ENCODE results near the gene CACNA1C.
"Not testable (repeated sequence)": the region's sequence is repeated elsewhere in the genome, so short reads cannot be mapped to it uniquely, and the experiment has no call there.

CACNA1C gene

DNA sequence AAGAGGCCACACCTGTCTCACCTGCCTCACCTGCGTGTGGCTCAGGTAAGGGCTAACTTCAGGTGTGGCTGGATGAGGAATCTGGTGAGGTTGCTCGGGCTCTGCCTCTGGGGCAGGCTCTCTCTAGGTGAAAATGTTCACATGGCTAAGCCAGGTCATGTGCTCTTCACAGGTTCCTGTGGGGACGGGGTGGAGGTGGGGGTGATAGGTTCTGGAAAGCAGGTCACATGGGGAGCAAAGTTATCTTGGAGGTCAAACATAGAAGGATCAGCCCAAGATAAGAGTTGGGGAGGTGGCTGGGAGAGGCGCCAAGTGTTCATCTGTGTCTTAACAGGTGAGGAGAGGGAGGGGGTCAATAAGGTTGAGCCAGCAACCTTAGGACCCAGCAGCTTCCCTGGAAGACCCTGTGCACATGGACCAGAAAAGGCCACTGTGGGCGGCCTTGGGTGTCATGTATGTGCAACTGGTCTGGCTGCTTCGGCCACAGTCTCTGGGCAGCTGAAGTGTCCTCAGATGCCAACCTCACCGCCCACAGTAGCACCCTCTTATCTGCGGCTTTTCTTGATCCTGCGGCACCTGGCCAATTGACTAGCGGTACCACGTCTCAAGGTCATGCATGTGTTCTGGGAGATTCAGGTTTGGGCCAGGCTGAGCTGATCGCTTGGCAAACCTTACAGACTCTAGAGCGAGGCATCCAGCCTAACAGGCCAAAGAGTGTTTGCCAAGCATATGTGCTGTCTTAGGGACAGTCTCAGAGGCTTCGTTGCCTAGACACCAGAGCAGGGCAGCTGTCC lies 60.5 kb downstream of the CACNA1C start:
- no peak for DNase-seq

- no peak for DNase-seq
These were observed 61.3 kb downstream of the CACNA1C start for GRCh38 chr12:2114071-2114470.

GRCh38 chr12:2115101-2115845 lies 62.5 kb downstream of the CACNA1C start:
- no peak for DNase-seq

DNA sequence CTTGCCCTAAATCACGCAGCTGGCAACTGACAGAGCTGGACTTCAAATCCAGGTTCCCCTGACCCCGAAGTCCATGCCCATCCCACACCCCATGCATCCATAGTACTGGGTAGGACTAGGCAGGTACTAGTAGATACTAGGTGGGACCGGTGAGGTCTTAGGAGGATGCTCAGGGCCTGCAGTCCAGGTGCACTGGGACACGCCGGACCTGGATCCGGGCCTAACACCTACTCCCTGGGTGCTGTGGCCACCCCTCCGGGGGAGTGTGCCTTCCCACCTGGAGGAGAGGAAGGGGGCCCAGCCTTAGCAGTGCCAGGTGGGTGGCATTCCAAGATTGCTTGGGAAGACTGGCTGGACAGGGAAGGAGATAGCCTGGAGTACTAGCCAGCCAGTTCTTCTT lies 64.8 kb downstream of the CACNA1C start:
- DNase-seq, result no peak

DNA sequence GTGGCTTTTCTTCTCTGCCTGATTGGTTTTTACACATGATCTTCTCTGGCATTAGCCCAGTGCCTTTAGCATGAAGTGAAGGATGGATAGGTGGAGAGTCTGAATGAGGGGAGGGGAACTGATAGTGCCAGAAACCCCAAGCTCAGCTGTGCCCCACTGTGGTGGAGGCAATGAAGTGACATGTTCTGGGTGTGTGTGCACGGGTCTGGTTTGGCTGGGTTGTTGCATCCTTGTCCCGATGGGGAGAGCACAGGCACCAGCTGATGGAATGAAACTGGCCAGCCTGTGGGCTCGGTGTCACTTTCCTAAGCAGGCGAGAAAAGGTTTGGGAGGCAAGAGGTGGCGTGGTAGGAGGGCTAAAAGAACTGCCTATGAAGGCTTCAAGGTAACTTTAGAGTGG lies 65.3 kb downstream of the CACNA1C start:
- DNase-seq, result no peak

- DNase-seq, result no peak
These were observed 65.9 kb downstream of the CACNA1C start for GRCh38 chr12:2118481-2119255.

DNA sequence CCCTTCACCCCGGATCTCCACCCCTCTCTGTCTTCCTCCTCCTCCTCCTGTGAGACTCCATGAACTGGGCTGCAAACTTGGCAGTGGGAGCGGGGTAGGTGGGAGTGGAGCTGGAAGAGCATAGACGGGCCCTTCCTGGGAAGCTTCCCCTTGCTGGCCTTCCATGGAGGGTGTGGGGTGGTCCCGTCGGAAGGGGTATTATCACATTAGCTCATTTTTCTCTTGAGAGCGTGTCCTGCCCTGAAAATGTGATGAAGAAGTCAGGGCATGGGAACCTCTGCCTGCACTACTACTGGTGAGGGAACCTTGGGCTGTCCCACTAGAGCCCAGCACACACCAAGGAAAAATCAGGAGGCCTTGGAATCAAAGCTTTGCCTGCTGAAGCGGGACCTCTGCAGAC lies 66.5 kb downstream of the CACNA1C start:
- DNase-seq, result no peak

- no peak for DNase-seq
These were observed 68.4 kb downstream of the CACNA1C start for GRCh38 chr12:2120982-2121758.

GRCh38 chr12:2124466-2125023 lies 71.8 kb downstream of the CACNA1C start:
- no peak for DNase-seq

- no peak for DNase-seq
These were observed 73.1 kb downstream of the CACNA1C start for GRCh38 chr12:2125651-2126522.

DNA sequence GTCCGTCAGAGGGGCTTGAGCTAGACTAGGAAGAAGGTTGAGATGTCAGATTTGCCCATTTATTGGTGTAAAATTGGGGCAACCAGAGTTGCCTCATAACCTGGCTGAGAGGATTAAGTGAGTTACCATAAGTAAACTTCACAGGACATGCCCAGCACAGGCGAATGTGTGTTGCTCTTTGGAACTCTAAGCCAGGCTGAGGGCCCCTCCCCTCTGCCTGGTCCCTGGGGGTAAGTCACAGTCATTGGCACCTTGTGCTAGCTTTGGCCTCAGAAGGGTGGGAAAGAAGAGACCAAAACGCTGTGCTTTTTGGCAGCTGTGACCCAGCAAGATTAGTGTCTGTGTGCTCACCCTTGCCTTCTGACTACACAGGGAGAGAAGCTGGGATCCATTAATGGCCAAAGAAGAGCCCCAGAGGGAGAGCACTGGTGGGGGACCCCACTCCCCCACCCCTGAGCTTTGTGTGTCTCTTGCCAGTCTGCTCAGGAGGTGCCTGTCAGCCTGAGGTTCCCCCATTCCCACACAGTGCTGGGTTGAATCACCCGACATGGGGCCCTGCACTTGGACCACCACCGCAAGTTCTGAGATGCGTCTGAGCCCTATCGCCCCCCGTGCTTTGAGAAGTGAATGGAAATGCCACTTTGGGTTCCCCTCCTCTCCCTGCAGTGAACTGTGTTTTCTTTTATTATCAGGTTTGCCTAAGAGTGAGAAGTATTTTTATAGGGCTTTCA lies 74.1 kb downstream of the CACNA1C start:
- DNase-seq, result no peak

- DNase-seq, result no peak
These were observed 76.3 kb downstream of the CACNA1C start for GRCh38 chr12:2129076-2129475.

- not testable (repeated sequence) for DNase-seq
These were observed 83.1 kb downstream of the CACNA1C start for GRCh38 chr12:2135661-2136418.

DNA sequence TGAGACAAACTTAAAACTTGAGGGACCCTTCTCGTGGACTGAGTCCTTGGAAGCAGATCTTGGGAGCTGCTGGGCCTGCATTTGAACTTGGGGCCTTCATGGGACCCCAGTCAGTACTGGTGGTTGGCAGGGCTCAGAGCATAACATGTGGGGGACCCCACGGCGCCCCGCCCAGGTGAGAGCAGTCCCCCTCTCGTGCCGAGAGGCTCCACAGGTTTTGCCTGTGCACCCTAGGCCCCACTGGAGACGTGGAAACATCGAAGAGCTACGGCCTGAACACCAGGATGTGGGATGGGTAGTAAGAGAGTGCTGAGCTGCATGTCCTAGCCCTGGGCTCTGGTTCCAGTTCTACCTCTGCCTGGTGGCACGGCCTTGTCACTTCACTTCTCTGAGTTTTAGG lies 84.1 kb downstream of the CACNA1C start:
- no peak for DNase-seq

- DNase-seq, result no peak
These were observed 84.9 kb downstream of the CACNA1C start for GRCh38 chr12:2137711-2138110.

DNA sequence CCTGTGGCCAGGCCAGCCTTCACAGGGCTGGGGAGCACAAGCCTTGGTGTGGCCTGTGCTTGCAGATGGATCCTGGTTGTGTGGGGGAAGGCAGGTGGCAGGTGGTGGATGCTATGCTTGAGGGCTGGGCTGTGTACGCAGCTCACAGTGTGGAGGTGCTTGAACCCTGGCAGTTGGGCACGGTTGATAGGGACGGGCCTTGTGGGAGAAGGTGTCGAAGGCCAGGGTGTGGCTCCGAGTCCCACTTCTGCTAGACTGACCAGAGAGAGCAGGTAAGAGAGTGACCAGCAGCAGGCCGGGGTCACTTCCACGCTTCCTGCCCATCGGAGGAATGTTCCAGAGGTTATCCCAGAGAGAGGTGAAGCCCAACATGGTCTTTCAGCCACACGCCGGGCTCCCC lies 85.5 kb downstream of the CACNA1C start:
- DNase-seq, result no peak

DNA sequence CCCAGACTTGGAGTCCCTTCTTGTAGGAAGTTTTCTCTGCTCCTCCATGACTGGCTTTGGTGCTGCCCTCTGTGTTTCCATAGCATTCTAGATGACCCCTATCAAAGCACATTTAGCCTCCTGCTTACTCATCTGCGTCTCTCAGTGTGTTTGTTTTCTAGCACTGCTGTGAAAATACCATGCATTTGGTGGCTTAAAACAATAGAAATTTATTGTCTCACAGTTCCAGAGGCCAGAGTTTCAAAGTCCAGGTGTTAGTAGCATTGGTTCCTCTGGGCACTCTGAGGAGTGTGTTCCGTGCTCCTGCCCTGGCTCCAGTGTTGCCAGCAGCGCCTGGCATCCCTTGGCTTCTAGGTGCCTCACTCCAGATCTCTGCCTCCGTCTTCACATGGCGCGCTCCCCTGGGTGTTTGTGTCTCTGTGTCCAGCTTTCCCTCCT lies 86.1 kb downstream of the CACNA1C start:
- DNase-seq, result no peak

DNA sequence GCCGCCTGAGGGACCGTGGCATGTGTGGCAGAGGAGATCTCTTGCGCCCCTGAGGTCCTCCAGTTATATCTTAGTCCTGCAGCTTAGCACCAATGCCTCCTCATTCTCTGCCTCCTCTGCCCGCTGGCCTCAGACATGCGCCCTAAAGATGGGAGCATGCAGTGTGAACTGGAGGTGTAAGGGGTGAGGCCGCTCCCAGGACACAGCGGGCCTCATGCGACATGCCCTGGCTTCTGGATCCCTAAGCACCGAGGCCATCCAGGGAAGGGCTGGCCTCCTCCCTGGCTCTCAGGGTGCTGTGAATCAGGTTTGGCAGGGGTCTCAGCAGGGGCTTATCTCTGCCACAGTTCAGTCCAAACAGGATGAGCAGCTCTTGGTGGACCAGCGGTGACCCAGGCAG lies 86.9 kb downstream of the CACNA1C start:
- no peak for DNase-seq

DNA sequence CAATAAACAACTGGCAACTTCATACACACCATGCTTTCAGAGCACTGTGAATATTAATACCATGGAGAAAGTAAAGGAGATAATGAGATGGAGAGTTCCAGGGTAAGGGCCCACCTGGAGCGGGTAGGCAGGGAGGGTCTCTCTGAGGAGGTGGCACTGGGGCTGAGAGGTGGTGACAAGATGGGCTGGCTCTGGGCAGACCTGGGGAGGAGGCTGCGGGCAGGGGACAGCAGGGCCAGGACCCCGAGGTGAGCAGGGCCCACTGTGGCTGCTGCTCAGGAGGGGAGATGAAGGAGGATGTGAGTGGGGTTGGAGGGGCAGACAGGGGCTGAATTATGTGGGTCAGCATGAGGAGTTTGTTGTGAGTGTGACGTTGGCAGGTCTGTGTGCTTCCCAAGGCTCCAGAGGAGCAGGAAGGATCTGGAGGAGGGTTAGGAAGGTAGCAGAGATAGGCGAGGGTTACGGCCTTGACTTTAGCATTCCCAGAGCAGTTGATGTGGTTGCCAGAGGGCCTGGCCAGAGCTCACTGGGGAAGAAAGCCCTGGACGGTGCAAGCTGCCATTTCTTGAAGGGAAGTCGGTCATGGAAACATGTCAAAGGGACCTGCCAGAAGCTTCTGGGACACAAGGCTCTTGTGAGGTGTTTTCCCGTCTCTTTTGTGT lies 88.2 kb downstream of the CACNA1C start:
- DNase-seq, result no peak

All from RPMI8226 (cell line).